ENCODE results near the gene ILRUN. TPM values are rescaled to one million over a fixed set of nuclear protein-coding genes. Genes with fewer than 3 reads are reported as not detected.

The ILRUN gene
- polyA plus RNA-seq, 1 of the 3 experiments (the other 2 are of a cell fraction), result 19.5 TPM

DNA sequence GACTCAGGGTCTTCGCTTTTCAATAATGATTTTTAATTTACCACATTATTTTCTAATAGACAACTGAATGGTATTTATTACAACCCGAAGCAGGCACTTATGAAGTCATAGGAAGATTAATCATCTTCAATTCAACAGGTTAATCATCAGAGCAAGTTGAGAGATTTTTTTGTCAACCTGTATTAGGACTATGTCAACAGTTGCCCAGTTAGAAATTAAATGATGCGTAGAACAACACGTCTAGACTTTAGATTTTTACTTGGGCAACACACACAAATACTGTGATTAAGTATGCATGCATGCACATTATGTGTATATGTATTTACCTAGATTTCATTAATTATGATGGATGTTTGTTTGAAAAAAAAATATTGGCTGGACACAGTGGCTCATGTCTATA is 4.3 kb downstream of the ILRUN start:
- H3K9me2 ChIP-seq, result no peaks in the 10 kb centered on the region
- WGBS (ENCODE audit: low lambda C conversion rate), result 85% methylated on average over 4 of the region's 4 CpGs
- no peak overlapping the region for H2AFZ ChIP-seq (ENCODE audit: low read depth)
- no peaks in the 10 kb centered on the region for H3K9me3 ChIP-seq
- CTCF ChIA-PET, result no interaction called here
- H3K4me2 ChIP-seq, result no peak overlapping the region
- H3K36me3 ChIP-seq (replicated peaks in 1 of 2; ENCODE audit: control insufficient read depth in 1 of 2, insufficient read depth in 2 of 2, low read length in 1 of 2), result peaks cover 0 to 5% of the 10 kb centered on the region in 2 experiments
- H3K27ac ChIP-seq (ENCODE audit: low read depth in 2 of 2, low read length in 1 of 2), result no peak overlapping the region
- peaks cover 9 to 10% of the 10 kb centered on the region in 2 experiments; a peak in 3 of 4 replicates for H3K4me1 ChIP-seq (ENCODE audit: control insufficient read depth in 1 of 2, insufficient read depth in 2 of 2, low read depth in 1 of 2, low read length in 1 of 2)
- H3K79me2 ChIP-seq (ENCODE audit: insufficient read depth), result peaks cover 90% of the 10 kb centered on the region
- H3K9ac ChIP-seq, result no peak overlapping the region
- peaks cover 48% of the 10 kb centered on the region for H4K20me1 ChIP-seq (ENCODE audit: insufficient read depth)
- H3K4me3 ChIP-seq (ENCODE audit: low read depth in 2 of 2, low read length in 1 of 2), result no peak overlapping the region
- no peak for DNase-seq
- H3K27me3 ChIP-seq (ENCODE audit: insufficient read depth), result no peaks in the 10 kb centered on the region
- peaks cover 1% of the 10 kb centered on the region for H3F3A ChIP-seq (replicated peaks; ENCODE audit: insufficient read depth)
- TF ChIP-seq SMC3 (IDR thresholded peaks at IDR 0.05; ENCODE audit: low read depth, low read length) (no peak), GATA2 (CRISPR knock-in tag; IDR thresholded peaks at IDR 0.05) (no peak), ELF1 (IDR thresholded peaks at IDR 0.05) (no peak), FOXM1 (IDR thresholded peaks at IDR 0.05; ENCODE audit: low read depth) (no peak), NRF1 (IDR thresholded peaks at IDR 0.05; ENCODE audit: low read depth, low read length) (no peak), TAF1 (IDR thresholded peaks at IDR 0.05; ENCODE audit: borderline replicate concordance, low read depth, low read length) (no peak), YY1 (IDR thresholded peaks at IDR 0.05; ENCODE audit: low read depth) (no peak), NFIC (IDR thresholded peaks at IDR 0.05; ENCODE audit: borderline replicate concordance) (no peak), TCF12 (IDR thresholded peaks at IDR 0.05) (no peak), RXRA (IDR thresholded peaks at IDR 0.05; ENCODE audit: borderline replicate concordance, low read depth) (no peak), EZH2phosphoT487 (IDR thresholded peaks at IDR 0.05; ENCODE audit: borderline replicate concordance, low read depth) (no peak), SIN3A (IDR thresholded peaks at IDR 0.05; ENCODE audit: borderline replicate concordance, low read depth, low read length) (no peak), FOXJ3 (CRISPR knock-in tag; IDR thresholded peaks at IDR 0.05) (no peak), RFX5 (IDR thresholded peaks at IDR 0.05; ENCODE audit: low read length) (no peak), POLR2AphosphoS5 (IDR thresholded peaks at IDR 0.05; ENCODE audit: low read depth, low read length) (no peak)
- TF ChIP-seq, protein P1, sequence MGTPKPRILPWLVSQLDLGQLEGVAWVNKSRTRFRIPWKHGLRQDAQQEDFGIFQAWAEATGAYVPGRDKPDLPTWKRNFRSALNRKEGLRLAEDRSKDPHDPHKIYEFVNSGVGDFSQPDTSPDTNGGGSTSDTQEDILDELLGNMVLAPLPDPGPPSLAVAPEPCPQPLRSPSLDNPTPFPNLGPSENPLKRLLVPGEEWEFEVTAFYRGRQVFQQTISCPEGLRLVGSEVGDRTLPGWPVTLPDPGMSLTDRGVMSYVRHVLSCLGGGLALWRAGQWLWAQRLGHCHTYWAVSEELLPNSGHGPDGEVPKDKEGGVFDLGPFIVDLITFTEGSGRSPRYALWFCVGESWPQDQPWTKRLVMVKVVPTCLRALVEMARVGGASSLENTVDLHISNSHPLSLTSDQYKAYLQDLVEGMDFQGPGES (IDR thresholded peaks at IDR 0.05; ENCODE audit: low read depth, low read length), result no peak
- TF ChIP-seq, protein P2, sequence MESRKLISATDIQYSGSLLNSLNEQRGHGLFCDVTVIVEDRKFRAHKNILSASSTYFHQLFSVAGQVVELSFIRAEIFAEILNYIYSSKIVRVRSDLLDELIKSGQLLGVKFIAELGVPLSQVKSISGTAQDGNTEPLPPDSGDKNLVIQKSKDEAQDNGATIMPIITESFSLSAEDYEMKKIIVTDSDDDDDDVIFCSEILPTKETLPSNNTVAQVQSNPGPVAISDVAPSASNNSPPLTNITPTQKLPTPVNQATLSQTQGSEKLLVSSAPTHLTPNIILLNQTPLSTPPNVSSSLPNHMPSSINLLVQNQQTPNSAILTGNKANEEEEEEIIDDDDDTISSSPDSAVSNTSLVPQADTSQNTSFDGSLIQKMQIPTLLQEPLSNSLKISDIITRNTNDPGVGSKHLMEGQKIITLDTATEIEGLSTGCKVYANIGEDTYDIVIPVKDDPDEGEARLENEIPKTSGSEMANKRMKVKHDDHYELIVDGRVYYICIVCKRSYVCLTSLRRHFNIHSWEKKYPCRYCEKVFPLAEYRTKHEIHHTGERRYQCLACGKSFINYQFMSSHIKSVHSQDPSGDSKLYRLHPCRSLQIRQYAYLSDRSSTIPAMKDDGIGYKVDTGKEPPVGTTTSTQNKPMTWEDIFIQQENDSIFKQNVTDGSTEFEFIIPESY (IDR thresholded peaks at IDR 0.05; ENCODE audit: borderline replicate concordance, low read depth), result no peak
- TF ChIP-seq, protein P3, sequence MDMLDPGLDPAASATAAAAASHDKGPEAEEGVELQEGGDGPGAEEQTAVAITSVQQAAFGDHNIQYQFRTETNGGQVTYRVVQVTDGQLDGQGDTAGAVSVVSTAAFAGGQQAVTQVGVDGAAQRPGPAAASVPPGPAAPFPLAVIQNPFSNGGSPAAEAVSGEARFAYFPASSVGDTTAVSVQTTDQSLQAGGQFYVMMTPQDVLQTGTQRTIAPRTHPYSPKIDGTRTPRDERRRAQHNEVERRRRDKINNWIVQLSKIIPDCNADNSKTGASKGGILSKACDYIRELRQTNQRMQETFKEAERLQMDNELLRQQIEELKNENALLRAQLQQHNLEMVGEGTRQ (IDR thresholded peaks at IDR 0.05; ENCODE audit: borderline replicate concordance, low read depth, low read length), result no peak
- TF ChIP-seq, protein P4, sequence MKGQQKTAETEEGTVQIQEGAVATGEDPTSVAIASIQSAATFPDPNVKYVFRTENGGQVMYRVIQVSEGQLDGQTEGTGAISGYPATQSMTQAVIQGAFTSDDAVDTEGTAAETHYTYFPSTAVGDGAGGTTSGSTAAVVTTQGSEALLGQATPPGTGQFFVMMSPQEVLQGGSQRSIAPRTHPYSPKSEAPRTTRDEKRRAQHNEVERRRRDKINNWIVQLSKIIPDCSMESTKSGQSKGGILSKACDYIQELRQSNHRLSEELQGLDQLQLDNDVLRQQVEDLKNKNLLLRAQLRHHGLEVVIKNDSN (IDR thresholded peaks at IDR 0.05; ENCODE audit: borderline replicate concordance, low read depth), result no peak
- POLR2A ChIA-PET, result no interaction called here
